ENCODE measurements around the gene USP47.
A peak's percentile ranks its signal among the peaks of the same experiment; 100 is the strongest.

The USP47 gene

DNA sequence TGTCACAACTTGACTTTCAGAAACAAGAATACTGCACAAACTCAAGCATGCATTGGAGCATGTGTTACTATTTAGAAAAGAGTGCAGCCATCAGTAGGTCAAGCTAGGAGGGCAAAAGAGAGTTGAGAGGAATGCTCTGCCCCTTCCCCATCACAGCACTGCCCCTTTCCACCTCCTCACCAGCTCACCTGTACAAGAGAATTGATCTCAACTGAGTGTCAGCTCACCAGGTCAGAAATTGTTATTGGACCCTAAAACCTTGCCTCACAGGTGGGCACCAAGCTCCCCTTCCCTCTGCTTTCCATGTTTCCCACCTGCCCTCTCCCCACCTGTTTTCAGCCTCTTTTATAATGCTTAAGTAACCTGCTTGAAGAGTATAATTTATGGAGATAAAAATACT, 117.8 kb downstream of the USP47 start:
- DNase-seq (ENCODE audit: low read depth, low spot score), result no peak
- no peak overlapping the region for H3K4me3 ChIP-seq (ENCODE audit: low read length)

DNA sequence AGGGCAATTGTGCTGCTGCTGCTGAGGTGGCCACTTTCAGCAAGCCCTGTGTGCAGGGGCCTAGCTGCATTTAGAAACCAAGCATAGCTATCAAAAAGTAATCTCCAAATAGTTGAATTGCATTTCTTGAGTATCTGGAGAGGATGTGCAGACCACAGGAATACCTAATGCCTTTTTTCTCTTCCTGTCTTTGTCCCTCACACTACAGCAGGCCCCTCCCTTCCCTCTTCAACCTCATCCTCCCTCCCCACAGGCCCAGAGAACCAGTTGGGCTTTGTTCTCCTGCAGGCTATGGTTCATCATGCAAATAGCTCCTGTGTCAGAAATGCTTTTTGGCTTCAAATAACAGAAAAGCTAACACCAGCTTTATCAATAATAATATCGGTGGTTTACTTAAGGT, 118.9 kb downstream of the USP47 start:
- H3K4me3 ChIP-seq (ENCODE audit: low read length), result no peak overlapping the region
- peak; percentile 74 for DNase-seq (ENCODE audit: low read depth, low spot score)

DNA sequence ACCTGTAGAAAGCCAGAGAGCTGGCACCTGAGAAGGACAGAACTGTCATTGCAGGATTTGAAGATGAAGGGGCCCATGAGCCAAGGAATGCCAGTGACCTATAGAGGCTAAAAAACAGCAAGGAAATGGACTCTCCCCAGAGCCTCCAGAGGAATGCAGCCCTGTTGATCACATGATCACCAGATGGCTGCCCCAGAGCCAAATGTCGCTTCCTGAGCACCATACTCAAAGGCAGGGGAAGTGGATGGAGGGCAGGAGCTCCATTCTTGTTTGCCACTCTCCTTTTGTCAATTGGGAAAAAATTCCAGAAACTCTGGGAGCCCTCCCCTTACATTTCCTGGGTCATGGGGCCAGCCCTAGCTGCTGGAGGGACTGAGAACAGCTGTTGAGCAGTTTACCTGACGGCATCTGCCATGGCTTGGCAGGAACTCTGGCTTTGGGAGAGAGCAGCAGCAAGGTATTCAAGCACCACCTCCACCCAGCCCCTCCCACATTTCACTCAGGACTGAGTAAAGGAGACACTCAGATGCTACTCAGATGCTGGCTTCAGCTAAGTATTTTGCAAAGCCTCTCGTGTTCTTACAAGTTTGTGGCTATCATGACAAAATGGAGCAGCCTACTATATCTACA, 119.7 kb downstream of the USP47 start:
- H3K4me3 ChIP-seq (ENCODE audit: low read length), result no peak overlapping the region
- no peak for DNase-seq (ENCODE audit: low read depth, low spot score)

DNA sequence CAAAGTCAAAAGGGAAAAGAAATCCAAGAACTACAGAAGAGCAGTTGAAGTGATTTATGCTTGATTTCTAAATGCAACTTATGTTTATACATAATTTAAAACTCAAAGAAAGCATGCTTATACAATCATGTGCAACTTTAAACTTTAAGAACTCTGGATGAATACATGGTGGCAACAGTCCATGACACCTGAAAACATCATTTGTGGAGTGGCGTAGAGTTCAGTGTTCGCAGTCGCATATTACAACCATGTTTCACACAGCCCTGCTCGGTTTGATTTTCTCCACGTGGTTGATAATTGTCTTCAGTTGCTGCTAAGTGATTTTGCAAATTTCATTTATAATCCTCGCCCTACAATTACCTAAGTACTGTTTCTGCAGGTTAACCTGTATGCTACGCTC, 121.3 kb downstream of the USP47 start:
- H3K4me3 ChIP-seq (ENCODE audit: low read length), result no peak overlapping the region

DNA sequence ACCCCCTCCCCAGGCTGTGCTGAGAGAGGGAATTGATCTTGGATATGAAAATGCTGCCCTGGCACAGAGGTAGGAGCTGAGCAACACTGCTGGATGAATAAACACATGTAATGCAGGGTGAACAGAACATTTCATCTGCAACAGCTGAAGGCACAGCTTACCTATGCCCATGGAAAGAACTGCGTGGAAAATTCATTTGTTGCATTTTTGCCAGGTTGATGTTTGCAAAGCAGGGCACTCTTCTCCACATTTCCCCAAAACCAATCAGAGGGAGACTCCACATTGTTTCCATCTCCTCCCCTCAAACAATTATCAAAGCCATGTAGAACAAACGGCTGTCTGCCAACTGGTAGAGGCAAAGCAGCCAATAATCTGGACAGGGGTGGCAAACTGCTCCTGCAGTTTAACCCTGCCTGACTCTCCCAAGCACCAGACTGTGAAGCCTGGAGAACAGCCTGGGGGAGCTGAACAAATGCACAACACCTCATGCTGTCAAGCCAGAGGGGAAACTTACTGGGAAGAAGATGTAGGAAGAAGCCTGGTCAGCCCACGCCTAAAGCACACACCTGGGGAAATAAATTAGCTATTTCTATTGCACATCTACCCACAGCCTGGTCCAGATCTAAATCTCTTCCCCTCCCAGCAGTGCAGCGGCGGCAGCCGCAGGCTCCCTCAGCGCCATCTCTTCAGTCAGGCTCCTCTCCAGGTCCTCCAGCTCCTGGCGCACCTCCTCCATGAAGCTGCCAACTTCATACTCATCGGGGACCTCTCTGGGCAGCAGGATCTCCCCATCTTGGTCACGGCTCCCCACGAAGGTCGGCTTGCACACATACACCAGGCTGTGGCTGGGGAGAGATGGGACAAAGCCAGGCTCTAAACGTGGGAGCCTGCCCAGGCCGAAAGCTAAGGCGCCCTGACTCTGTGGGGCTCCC, 122.3 kb downstream of the USP47 start:
- DNase-seq (ENCODE audit: low read depth, low spot score), result no peak
- no peak overlapping the region for H3K4me3 ChIP-seq (ENCODE audit: low read length)

More for the DNA sequence above, 121.3 kb downstream of the USP47 start:
- no peak for DNase-seq (ENCODE audit: low read depth, low spot score)

DNA sequence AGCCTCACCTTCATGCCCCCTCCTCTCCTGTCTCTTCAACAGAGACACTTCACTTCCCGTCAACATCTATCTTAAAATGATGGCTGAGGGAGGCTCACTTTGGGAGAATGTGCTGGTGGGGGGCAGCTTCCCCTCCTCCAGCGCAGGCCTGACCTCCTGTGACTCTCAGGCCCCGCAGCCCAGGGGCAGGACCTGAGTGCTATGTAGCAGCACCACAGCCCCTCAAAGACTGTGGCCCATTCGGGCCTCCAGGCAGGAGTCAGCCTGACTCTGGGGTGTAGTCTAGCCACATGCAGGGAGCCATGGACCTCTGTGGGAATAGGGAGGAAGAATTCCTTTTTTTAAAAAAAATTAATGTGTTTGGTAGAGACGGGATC, 123.0 kb downstream of the USP47 start:
- DNase-seq (ENCODE audit: low read depth, low spot score), result no peak
- no peak overlapping the region for H3K4me3 ChIP-seq (ENCODE audit: low read length)

DNA sequence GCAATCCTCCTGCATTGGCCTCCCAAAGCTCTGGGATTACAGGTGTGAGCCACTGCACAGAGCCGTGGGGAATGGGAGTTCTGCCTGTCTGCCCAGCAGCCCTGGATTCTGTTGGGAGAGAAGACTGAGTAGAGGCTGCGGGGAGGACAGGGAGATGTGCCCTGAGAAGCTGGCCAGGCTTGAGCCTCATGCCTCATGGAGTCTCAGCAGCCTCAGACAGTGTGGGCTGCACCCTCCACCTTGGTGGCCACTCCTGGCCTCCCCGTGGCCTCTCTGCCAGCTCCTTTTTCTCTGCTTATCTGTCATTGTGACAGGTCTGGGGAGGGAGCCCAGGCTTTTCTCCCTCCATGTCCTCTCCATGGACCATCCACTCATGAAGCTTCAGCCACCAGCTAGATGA, 123.4 kb downstream of the USP47 start:
- no peak for DNase-seq (ENCODE audit: low read depth, low spot score)

DNA sequence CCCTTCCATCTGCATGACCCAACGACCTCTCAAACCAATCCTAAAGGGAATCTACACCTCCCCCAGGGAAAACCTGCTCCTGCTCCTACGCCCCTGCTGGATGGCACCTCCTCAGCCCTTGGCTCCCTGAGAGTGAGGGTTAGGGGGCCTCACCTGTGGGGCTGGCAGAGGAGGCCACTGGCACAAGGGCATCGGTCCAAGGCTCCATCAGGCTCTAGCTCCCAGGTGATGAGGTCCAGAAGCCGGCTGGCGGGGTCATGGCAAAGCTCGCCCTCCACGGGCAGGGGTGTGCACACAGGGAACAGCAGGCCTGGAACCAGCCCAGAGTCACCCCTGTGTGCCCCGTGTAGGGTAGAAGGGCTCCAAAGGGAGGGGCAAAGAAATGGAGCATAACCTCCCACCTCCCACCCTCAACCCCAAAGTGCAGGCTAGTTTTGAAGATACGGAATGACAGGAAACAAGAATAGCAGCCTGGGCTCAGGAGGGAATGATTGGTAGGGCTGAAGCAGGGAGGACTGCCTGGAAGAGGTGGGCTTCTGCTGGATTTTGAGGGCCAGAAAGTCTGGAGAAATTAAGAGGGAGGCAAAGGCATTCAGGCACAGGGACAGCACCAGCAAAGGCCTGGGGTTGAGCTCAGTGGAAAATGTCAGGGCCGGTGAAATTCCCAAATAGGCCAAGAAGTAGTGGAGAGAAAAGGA, 124.0 kb downstream of the USP47 start:
- no peak for DNase-seq (ENCODE audit: low read depth, low spot score)
- no peak overlapping the region for H3K4me3 ChIP-seq (ENCODE audit: low read length)

More for the DNA sequence above, 123.4 kb downstream of the USP47 start:
- no peak overlapping the region for H3K4me3 ChIP-seq (ENCODE audit: low read length)

DNA sequence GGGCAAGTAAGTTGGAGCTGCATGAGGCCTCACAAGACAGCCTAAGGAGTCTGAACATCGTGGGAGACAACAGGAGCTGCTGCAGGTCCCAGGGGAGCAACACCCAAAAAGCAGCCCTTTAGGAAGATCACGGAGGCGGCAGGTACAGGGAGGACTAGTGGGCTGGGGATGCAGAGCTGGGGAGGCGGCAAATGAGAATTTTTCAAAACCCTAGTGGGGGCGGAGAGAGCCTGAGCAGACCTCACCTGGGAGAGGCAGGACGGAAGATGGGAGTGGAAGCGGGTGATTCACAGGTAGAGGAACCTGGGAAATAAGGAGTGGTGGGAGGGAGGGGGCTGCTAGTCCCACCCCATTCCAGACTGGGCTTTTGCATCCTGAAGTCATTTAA, 124.6 kb downstream of the USP47 start:
- no peak for DNase-seq (ENCODE audit: low read depth, low spot score)
- no peak overlapping the region for H3K4me3 ChIP-seq (ENCODE audit: low read length)

DNA sequence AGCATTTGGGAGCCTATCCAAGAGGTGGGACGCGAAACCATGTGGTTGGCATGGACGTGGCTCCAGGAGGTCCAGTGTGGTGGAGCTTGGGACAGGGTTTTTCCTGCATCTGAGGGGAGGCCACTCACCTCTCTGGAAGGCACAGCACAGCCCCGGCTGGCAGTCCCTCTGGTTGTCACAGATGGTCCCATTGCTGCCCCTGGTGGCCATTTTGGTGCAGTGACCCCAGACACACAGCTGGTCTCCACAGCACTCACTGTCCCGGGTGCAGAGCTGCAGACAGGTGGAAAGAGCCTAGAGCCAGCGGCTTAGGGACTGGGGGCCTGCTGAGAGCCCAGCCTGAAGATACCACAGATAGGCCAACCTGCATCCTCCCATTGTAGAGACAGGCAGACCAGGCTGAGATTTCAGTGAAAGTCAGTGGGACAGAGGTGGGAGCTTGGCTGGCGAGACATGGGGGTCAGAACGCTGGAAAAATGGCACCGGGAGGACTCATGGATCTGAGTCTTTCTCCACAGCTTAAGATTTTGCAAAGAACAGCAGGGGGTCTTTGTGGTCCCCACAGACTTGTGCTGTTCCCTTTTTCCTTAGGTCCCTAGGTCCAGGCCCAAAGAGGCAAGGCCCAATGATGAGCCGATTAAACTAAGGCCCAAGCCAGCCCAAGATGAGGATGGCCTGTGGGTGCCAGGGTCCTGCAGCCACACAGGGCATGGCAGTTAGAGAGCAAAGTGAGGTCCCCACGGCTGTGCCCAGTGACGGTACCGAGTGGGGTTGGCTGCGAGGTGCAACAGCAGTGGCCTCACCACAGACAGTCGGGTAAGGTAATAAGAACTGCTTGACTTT, 125.3 kb downstream of the USP47 start:
- peak; percentile 55 for DNase-seq (ENCODE audit: low read depth, low spot score)
- no peak overlapping the region for H3K4me3 ChIP-seq (ENCODE audit: low read length)

DNA sequence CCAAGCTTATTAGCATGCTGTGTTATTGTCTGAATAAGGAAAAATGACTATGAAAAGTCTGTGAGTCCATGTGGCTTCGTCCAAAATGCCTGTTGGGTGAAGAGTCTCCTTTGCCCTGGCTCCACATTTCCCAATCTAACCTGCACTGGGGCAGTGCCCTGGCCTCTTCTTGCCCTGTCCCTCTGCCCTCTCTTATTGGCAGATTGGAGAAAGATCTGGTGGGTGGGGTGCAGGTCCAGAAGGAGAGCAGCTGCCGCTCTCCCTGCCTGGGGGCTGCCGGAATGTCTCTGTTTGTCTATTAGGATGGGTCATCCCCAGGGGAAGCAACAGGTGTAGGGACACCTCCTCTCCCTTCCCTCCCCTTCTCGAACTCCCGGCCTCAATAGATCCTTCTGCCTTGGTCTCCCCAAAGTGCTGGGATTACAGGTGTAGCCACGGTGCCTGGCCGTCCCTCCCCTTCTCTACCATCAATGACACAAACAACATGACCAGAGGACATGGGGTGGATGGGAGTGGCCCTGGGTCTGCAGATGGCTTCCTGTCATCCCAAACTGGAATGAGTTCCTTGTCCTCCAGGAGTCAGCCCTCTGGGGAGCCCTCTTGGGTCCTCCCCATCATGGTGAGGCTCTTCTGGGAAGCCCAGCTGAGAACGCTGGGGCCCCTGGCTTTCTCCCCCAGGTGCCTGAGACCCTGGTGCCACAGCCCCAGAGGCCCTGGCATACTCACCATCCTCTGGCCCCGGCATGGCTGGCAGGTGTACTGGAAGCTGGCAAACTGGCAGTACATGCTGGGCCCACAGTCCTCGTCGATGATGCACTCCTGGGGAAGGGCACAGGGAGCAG, 126.1 kb downstream of the USP47 start:
- no peak for DNase-seq (ENCODE audit: low read depth, low spot score)
- no peak overlapping the region for H3K4me3 ChIP-seq (ENCODE audit: low read length)

DNA sequence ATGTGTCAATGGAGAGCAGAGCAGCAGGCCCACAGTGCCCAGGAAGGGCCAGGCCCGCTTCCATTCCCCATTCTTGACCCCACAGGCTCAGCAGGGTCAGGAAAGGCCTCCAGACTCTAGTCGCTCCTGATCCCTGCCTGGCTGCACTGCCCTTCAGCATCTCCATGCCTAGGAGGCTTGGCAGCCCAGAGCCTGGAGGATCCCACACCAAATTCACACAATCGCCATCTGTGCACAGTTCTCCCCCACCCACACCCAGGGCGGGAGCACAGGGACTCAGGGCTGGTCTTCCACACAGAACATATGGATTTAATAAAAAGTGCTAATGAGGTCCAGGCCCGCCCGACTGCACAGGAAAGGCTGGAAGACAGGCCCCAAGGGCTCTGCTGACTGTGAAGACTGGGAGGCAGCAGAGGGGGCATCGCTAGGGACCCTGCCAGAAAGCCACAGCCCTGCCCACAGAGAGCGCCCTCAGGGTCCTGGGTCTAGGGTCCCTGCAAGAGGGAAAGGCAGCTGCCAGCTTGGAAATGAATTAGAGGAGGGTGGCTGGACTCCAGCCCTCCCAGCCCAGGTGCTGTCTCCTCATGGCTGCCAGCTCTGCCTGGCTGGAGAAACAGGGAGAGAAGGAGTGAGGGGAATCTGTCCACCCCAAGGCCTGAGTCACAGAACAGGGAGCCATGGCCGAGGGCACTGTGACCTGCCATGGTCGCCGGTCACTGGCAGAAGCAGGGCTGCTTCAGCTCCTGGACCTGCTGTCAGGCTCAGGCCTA, 126.9 kb downstream of the USP47 start:
- H3K4me3 ChIP-seq (ENCODE audit: low read length), result no peak overlapping the region
- no peak for DNase-seq (ENCODE audit: low read depth, low spot score)

DNA sequence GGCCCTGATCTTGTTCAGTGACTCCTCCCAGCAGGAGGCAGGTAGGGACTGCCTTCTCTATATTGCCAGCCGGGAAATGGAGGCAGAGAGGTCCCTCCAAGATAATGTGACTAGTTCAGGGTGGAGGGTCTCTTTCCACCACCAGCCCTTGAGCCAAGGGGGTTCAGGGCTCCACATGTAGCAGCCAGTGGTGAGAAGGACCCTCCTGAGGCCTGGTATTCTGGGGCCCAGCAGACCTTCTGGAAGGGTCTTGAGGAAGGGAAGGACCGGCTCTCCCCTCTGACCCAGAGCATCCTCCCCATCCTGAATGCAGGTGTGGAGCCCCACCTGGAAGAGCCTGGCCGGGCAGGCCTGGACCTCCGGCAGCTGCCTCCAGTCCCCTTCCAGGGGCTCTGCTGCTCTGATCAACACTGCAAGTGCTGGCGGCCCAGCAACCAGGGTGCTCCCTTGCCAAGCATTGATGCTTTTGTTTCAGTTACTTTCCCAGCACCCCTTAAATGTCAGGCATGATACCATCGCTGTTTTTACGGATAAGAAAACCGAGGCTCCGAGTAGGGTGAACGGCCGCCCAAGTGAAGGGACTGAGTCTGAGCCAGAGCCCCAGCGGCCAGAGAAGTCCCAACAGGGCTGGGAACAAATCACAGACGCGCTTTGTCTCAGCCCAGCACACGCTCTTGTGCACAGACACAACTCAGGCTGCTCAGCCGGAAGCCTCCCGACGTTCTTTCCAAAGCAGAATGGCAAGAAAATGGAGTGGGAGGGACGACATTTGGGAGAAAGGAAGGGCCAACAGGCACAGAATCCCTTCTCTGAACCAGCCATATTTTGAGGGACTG, 127.8 kb downstream of the USP47 start:
- no peak for DNase-seq (ENCODE audit: low read depth, low spot score)
- no peak overlapping the region for H3K4me3 ChIP-seq (ENCODE audit: low read length)

DNA sequence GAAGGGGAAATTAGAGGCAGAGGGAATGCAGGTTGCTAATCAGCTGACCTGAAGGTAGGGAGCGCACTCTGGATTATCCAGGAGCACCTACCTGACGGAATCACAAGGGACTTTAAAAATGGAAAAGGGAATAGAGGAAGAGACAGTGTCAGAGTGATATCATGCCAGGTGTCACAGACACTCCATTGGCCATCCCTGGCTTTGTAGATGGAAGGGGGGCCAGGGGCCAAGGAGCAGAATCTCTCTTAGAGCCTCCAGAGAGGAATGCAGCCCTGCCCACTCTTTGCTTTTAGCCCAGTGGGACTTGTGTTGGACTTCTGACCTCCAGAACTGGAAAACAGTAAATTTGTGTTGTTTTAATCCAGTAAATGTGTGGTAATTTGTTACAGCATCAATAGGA, 128.8 kb downstream of the USP47 start:
- no peak for DNase-seq (ENCODE audit: low read depth, low spot score)
- H3K4me3 ChIP-seq (ENCODE audit: low read length), result no peak overlapping the region

DNA sequence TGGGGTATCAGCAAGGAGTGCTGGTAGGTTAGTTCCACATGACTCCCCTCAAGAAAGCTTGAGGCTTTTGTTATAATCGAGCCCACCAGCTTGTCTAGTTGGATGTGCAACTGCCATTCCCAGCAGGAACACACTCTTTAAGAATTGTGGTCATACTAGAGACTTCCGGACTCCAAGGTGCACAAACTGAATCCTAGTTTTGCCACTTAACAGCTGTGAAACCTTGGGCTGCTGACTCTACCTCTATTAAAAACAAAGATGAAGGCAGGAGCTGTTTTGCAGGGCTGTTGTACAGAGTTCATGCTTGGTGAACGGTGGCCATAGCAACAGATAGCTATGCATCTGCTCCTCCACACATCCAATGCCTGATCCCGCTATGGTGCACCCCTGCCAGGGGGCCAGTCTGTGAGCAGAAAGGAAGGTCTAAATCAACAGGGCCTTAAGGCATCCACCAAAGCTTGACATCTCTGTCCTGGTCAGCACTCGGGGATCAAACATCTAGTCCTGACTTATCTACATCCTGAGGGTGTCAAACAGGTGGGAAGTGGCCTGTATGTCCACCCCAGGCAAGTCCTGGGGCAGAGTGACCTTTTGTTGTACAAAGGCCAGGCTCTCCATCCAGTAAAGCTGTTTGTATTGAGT, 130.3 kb downstream of the USP47 start:
- H3K4me3 ChIP-seq (ENCODE audit: low read length), result no peak overlapping the region
- DNase-seq (ENCODE audit: low read depth, low spot score), result no peak

DNA sequence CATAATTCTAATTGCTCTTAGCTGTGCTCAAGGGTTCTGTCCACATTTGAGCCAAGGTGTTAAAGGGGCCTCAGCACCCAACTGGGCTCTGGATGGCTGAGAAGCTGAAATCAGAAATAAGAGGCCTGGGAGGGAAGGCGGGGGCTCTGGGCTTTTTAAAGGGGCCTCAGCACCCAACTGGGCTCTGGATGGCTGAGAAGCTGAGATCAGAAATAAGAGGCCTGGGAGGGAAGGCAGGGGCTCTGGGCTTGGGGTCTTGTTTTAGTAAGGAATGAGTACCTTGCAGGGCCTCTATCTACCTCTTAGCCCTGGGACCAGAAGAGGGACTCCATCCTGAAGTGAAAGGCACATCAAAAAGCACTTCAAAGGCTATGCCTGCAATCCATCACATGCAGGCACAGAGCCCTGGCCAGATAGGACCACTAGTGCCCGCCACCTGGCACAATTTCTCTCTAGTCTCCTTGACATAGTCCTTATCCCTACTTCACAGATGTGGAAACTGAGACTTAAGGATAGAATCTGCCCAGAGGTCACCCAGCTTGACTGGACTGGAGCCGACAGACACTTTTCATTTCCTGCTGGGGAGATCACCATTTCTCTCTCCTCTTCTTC, 131.1 kb downstream of the USP47 start:
- no peak for DNase-seq (ENCODE audit: low read depth, low spot score)
- H3K4me3 ChIP-seq (ENCODE audit: low read length), result no peak overlapping the region
